Neural cell (in vitro differentiated cells): ENCODE data around the gene FLOT2. TPM values are rescaled to one million over a fixed set of nuclear protein-coding genes. Genes with fewer than 3 reads are reported as not detected.

Source experiments
- H2AFZ ChIP-seq: fragments of 200-600, 300-800 bp; sonication (generic), shearing (Covaris generic); 2 replicates; pipeline ENCODE4 v1.6.0; 2014; ENCODE audit warnings: low read depth, mild to moderate bottlenecking, antibody characterized with exemption, low read length, moderate library complexity
- H3F3A ChIP-seq: fragments of 200-600 bp; shearing (Covaris generic); 2 replicates; pipeline ENCODE4 v1.6.1; 2016; ENCODE audit warnings: mild to moderate bottlenecking, moderate library complexity, mixed read lengths, antibody characterized with exemption, low read length; ENCODE audit not compliant: insufficient read depth, poor library complexity, severe bottlenecking
- H3K27ac ChIP-seq: fragments of 200-600, 300-800 bp; sonication (generic), shearing (Covaris generic); 2 replicates; pipeline ENCODE4 v1.5.1; 2014; ENCODE audit warnings: mild to moderate bottlenecking, low read length, moderate library complexity
- H3K27me3 ChIP-seq: fragments of 300-800, 200-600 bp; sonication (generic), shearing (Covaris generic); 2 replicates; pipeline ENCODE4 v1.6.0; 2014; ENCODE audit warnings: mild to moderate bottlenecking, low read depth, low read length, moderate library complexity; ENCODE audit not compliant: insufficient read depth
- H3K36me3 ChIP-seq: fragments of 300-800, 200-600 bp; sonication (generic), shearing (Covaris generic); 2 replicates; pipeline ENCODE4 v1.5.1; 2014; ENCODE audit warnings: mild to moderate bottlenecking, antibody characterized with exemption, low read length, moderate library complexity; ENCODE audit not compliant: insufficient read depth
- H3K4me2 ChIP-seq: fragments of 300-800, 200-600 bp; sonication (generic), shearing (Covaris generic); 2 replicates; pipeline ENCODE4 v1.6.0; 2014; ENCODE audit warnings: mild to moderate bottlenecking, low read length
- H3K4me3 ChIP-seq: fragments of 300-800, 200-600 bp; sonication (generic), shearing (Covaris generic); 2 replicates; pipeline ENCODE4 v1.5.1; 2014; ENCODE audit warnings: mild to moderate bottlenecking, low read length, moderate library complexity
- H3K79me2 ChIP-seq: fragments of 200-600 bp; shearing (Covaris generic); replicated peaks from 2 replicates; pipeline ENCODE4 v1.6.0; 2014; ENCODE audit warnings: mild to moderate bottlenecking, low read length, moderate library complexity; ENCODE audit not compliant: insufficient read depth
- H3K9ac ChIP-seq: fragments of 300-800, 200-600 bp; sonication (generic), shearing (Covaris generic); 2 replicates; pipeline ENCODE4 v1.6.1; 2016; ENCODE audit warnings: mild to moderate bottlenecking, low read length, mixed read lengths
- H3K9me2 ChIP-seq: fragments of 200-600 bp; shearing (Covaris generic); 2 replicates; pipeline ENCODE4 v1.6.1; 2016; ENCODE audit warnings: mild to moderate bottlenecking, low read length, mixed read lengths; ENCODE audit not compliant: insufficient read depth
- H3K9me3 ChIP-seq: fragments of 200-600, 300-800 bp; sonication (generic), shearing (Covaris generic); 2 replicates; pipeline ENCODE4 v1.6.1; 2016; ENCODE audit warnings: mild to moderate bottlenecking, mixed run types, low read length, moderate library complexity, mixed read lengths
- H4K20me1 ChIP-seq: fragments of 200-600 bp; shearing (Covaris generic); 2 replicates; pipeline ENCODE4 v1.6.1; 2016; ENCODE audit warnings: mild to moderate bottlenecking, mixed run types; ENCODE audit not compliant: insufficient read depth
- CTCF ChIP-seq: fragments of 450-650 bp; IDR thresholded peaks from 2 replicates; pipeline ENCODE4 v1.5.1; 2014; ENCODE audit warnings: antibody characterized with exemption, mild to moderate bottlenecking, moderate library complexity; ENCODE audit not compliant: poor library complexity, severe bottlenecking
- EP300 ChIP-seq: fragments of 450-650 bp; conservative IDR thresholded peaks from 2 replicates; pipeline ENCODE4 v1.6.1; 2014; ENCODE audit warnings: antibody characterized with exemption, mild to moderate bottlenecking, moderate library complexity; ENCODE audit not compliant: poor library complexity, severe bottlenecking
- EZH2 ChIP-seq: fragments of 200-600, 300-800 bp; shearing (Covaris generic), sonication (generic); IDR thresholded peaks from 2 replicates; pipeline ENCODE4 v1.6.1; 2014; ENCODE audit warnings: antibody characterized with exemption, low read length, borderline replicate concordance, mild to moderate bottlenecking; ENCODE audit not compliant: insufficient read depth, poor library complexity, severe bottlenecking
- MXI1 ChIP-seq: fragments of 450-650 bp; conservative IDR thresholded peaks from 2 replicates; pipeline ENCODE4 v1.6.1; 2014; ENCODE audit warnings: antibody characterized with exemption, mild to moderate bottlenecking; ENCODE audit not compliant: poor library complexity, severe bottlenecking
- POLR2AphosphoS5 ChIP-seq: IDR thresholded peaks from 2 replicates; pipeline ENCODE4 v1.6.1; 2012
- RAD21 ChIP-seq: fragments of 450-650 bp; conservative IDR thresholded peaks from 2 replicates; pipeline ENCODE4 v1.6.1; 2014; ENCODE audit warnings: antibody characterized with exemption, mild to moderate bottlenecking, moderate library complexity
- SMC3 ChIP-seq: fragments of 450-650 bp; conservative IDR thresholded peaks from 2 replicates; pipeline ENCODE4 v1.6.1; 2014; ENCODE audit warnings: antibody characterized with exemption, mild to moderate bottlenecking, moderate library complexity; ENCODE audit not compliant: poor library complexity
- TAF1 ChIP-seq: IDR thresholded peaks from 2 replicates; pipeline ENCODE4 v1.6.1; 2012; ENCODE audit warnings: low read depth
- polyA plus RNA-seq: library from polyadenylated mRNA; depleted of rRNA; stranded (reverse); fragments of >200 nt; gene quantifications from 2 replicates; pipeline ENCODE4 v1.2.3, GENCODE V29; 2014
- TF ChIP-seq, protein P1 (sequence below): IDR thresholded peaks from 2 replicates; pipeline ENCODE4 v1.6.1; 2012; ENCODE audit warnings: borderline replicate concordance

The FLOT2 gene
- polyA plus RNA-seq, 1 donor from 2014 or later: 27.5 TPM

DNA sequence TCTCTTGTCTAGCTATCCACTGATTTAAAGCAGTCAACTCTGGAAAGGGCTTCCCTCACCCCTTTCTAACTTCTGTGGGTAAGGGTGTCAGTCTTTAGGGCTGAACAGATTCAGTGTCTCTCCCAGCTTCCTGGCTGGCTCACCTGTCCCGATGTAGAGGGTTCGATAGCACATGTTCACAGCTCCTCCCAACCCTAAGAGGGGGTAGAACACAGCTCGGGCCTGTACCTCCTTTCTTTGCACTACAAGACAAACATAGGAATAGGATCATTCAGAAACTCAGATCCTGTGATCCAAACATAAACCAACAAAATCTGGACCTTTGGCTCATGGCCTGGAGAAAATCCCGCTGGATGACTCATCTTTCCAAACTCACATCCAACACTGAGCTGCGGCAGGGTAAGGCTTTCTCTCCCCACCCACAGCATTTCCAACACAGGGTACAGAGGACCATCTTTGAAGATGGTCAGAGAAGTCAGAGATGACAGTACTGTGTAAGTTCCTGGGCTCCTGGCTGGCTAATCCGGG is 11.2 kb upstream of the FLOT2 start:
- H4K20me1 ChIP-seq: no peaks in the 10 kb centered on the region
- H3K79me2 ChIP-seq: no peaks in the 10 kb centered on the region
- H2AFZ ChIP-seq: no peak overlapping the region
- no peak overlapping the region for H3K4me3 ChIP-seq
- H3K9ac ChIP-seq: no peak overlapping the region
- no peaks in the 10 kb centered on the region for H3F3A ChIP-seq
- no peaks in the 10 kb centered on the region for H3K36me3 ChIP-seq
- H3K27ac ChIP-seq: no peak overlapping the region
- H3K27me3 ChIP-seq: no peaks in the 10 kb centered on the region
- H3K4me2 ChIP-seq: no peak overlapping the region
- H3K9me2 ChIP-seq: no peaks in the 10 kb centered on the region
- TF ChIP-seq SMC3: no peak
- no peak for TF ChIP-seq CTCF
- no peak for TF ChIP-seq RAD21
- no peak for TF ChIP-seq TAF1
- TF ChIP-seq, protein P1, sequence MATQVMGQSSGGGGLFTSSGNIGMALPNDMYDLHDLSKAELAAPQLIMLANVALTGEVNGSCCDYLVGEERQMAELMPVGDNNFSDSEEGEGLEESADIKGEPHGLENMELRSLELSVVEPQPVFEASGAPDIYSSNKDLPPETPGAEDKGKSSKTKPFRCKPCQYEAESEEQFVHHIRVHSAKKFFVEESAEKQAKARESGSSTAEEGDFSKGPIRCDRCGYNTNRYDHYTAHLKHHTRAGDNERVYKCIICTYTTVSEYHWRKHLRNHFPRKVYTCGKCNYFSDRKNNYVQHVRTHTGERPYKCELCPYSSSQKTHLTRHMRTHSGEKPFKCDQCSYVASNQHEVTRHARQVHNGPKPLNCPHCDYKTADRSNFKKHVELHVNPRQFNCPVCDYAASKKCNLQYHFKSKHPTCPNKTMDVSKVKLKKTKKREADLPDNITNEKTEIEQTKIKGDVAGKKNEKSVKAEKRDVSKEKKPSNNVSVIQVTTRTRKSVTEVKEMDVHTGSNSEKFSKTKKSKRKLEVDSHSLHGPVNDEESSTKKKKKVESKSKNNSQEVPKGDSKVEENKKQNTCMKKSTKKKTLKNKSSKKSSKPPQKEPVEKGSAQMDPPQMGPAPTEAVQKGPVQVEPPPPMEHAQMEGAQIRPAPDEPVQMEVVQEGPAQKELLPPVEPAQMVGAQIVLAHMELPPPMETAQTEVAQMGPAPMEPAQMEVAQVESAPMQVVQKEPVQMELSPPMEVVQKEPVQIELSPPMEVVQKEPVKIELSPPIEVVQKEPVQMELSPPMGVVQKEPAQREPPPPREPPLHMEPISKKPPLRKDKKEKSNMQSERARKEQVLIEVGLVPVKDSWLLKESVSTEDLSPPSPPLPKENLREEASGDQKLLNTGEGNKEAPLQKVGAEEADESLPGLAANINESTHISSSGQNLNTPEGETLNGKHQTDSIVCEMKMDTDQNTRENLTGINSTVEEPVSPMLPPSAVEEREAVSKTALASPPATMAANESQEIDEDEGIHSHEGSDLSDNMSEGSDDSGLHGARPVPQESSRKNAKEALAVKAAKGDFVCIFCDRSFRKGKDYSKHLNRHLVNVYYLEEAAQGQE: no peak
- TF ChIP-seq EZH2: no peak
- no peaks in the 10 kb centered on the region for H3K9me3 ChIP-seq

DNA sequence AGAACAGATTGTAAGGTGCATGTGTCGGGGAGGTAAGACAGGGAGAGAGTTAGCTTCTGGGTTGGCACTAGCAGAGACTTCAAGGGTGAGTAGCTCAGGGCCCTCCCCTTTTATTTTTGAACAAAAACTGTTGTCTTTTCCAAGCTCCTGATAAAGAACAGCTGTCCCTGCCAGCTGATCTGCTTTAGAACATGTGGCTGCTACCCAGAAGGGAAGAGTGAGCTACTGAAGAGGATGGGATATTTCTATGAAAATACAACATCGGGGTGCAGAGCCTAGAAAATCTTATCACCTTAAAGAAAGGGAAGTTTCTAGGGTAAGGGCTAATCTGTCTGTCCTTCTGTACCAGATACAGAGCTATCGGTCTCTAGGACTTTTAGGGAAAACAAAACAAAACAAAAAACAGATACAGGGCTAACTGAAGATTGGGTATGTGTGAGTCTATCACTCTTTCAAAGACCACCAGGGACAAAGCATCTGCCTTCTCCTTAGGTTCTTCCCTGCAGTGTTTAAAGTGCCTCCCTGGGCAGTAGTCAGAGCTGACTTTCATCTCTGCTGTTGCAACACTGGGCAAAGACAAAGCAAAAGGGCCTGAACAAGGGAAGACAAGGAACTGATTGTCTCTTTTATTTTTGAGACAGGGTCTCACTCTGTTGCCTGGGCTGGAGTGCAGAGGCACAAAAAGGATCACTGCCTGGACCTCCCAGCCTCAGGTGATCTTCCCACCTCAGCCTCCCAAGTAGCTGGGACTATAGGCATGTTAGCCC is 10.4 kb upstream of the FLOT2 start:
- Histone ChIP-seq H3K4me3 (no peak overlapping the region), H4K20me1 (no peaks in the 10 kb centered on the region), H3F3A (no peaks in the 10 kb centered on the region)

More for the DNA sequence above, 10.4 kb upstream of the FLOT2 start:
- Histone ChIP-seq H3K79me2 (no peaks in the 10 kb centered on the region), H3K36me3 (no peaks in the 10 kb centered on the region), H3K9me3 (no peaks in the 10 kb centered on the region), H3K9me2 (no peaks in the 10 kb centered on the region), H3K4me2 (no peak overlapping the region), H3K9ac (no peak overlapping the region), H3K27ac (no peak overlapping the region), H3K27me3 (no peaks in the 10 kb centered on the region), H2AFZ (no peak overlapping the region)
- no peak for TF ChIP-seq EZH2
- TF ChIP-seq CTCF: no peak
- no peak for TF ChIP-seq EP300
- TF ChIP-seq MXI1: no peak
- TF ChIP-seq, protein P1: no peak
- TF ChIP-seq TAF1: no peak
- TF ChIP-seq RAD21: no peak
- TF ChIP-seq POLR2AphosphoS5: no peak
- TF ChIP-seq SMC3: no peak
